Measurements from ENCODE around the gene ADGRD1. TPM values are rescaled to one million over a fixed set of nuclear protein-coding genes. Genes with fewer than 3 reads are reported as not detected.

The ADGRD1 gene
- total and polyA plus RNA-seq, 4 donors = 9.9 to 15.4 (median 12.7) TPM

GRCh38 chr12:131008131-131008912 lies 54.6 kb downstream of the ADGRD1 start:
- Histone ChIP-seq H3K4me1 (ENCODE audit: control insufficient read depth, insufficient read depth, low read length) (peaks cover 50% of the 10 kb centered on the region), H3K9me3 (ENCODE audit: control insufficient read depth, insufficient read depth, low read length) (no peaks in the 10 kb centered on the region), H3K36me3 (ENCODE audit: control insufficient read depth, insufficient read depth, low read length) (peaks cover 2% of the 10 kb centered on the region), H3K27ac (ENCODE audit: low read depth, low read length) (no peak overlapping the region), H3K27me3 (ENCODE audit: control insufficient read depth, insufficient read depth, low read length) (peaks cover 2% of the 10 kb centered on the region), H3K4me3 (ENCODE audit: low read depth, low read length) (no peak overlapping the region)
- DNase-seq (ENCODE audit: low read depth in 4 of 6, low spot score in 6 of 6) = peak in 1 of 6 donors; percentile 35
- 76% methylated on average over 25 of the region's 26 CpGs for WGBS (ENCODE audit: insufficient coverage)

- no peak for DNase-seq (ENCODE audit: low read depth in 4 of 6, low spot score in 6 of 6)
- 97% methylated on average over 17 of the region's 17 CpGs for WGBS (ENCODE audit: insufficient coverage)
- no peaks in the 10 kb centered on the region for H3K27me3 ChIP-seq (ENCODE audit: control insufficient read depth, insufficient read depth, low read length)
Measured at GRCh38 chr12:131008913-131009270, 55.2 kb downstream of the ADGRD1 start.

GRCh38 chr12:131009595-131010395 lies 56.1 kb downstream of the ADGRD1 start:
- Histone ChIP-seq H3K4me1 (ENCODE audit: control insufficient read depth, insufficient read depth, low read length) (peaks cover 40% of the 10 kb centered on the region), H3K27me3 (ENCODE audit: control insufficient read depth, insufficient read depth, low read length) (no peaks in the 10 kb centered on the region), H3K4me3 (ENCODE audit: low read depth, low read length) (no peak overlapping the region), H3K27ac (ENCODE audit: low read depth, low read length) (no peak overlapping the region), H3K9me3 (ENCODE audit: control insufficient read depth, insufficient read depth, low read length) (no peaks in the 10 kb centered on the region), H3K36me3 (ENCODE audit: control insufficient read depth, insufficient read depth, low read length) (no peaks in the 10 kb centered on the region)
- WGBS (ENCODE audit: insufficient coverage) = 76% methylated on average over 18 of the region's 21 CpGs
- DNase-seq (ENCODE audit: low read depth in 4 of 6, low spot score in 6 of 6) = peak in 1 of 6 donors; percentile 53

More at GRCh38 chr12:131008913-131009270, 55.2 kb downstream of the ADGRD1 start:
- H3K36me3 ChIP-seq (ENCODE audit: control insufficient read depth, insufficient read depth, low read length) = peaks cover 2% of the 10 kb centered on the region
- H3K4me3 ChIP-seq (ENCODE audit: low read depth, low read length) = no peak overlapping the region
- H3K4me1 ChIP-seq (ENCODE audit: control insufficient read depth, insufficient read depth, low read length) = peaks cover 44% of the 10 kb centered on the region
- H3K9me3 ChIP-seq (ENCODE audit: control insufficient read depth, insufficient read depth, low read length) = no peaks in the 10 kb centered on the region
- H3K27ac ChIP-seq (ENCODE audit: low read depth, low read length) = no peak overlapping the region

GRCh38 chr12:131010396-131011131 lies 56.9 kb downstream of the ADGRD1 start:
- Histone ChIP-seq H3K36me3 (ENCODE audit: control insufficient read depth, insufficient read depth, low read length) (no peaks in the 10 kb centered on the region), H3K27me3 (ENCODE audit: control insufficient read depth, insufficient read depth, low read length) (no peaks in the 10 kb centered on the region), H3K9me3 (ENCODE audit: control insufficient read depth, insufficient read depth, low read length) (no peaks in the 10 kb centered on the region), H3K4me1 (ENCODE audit: control insufficient read depth, insufficient read depth, low read length) (peaks cover 33% of the 10 kb centered on the region), H3K4me3 (ENCODE audit: low read depth, low read length) (no peak overlapping the region), H3K27ac (ENCODE audit: low read depth, low read length) (no peak overlapping the region)
- DNase-seq (ENCODE audit: low read depth in 4 of 6, low spot score in 6 of 6) = no peak
- WGBS (ENCODE audit: insufficient coverage) = 86% methylated on average over 15 of the region's 18 CpGs

GRCh38 chr12:131011165-131012079 lies 57.7 kb downstream of the ADGRD1 start:
- peaks cover 32% of the 10 kb centered on the region for H3K4me1 ChIP-seq (ENCODE audit: control insufficient read depth, insufficient read depth, low read length)
- H3K27me3 ChIP-seq (ENCODE audit: control insufficient read depth, insufficient read depth, low read length) = no peaks in the 10 kb centered on the region
- H3K36me3 ChIP-seq (ENCODE audit: control insufficient read depth, insufficient read depth, low read length) = no peaks in the 10 kb centered on the region
- H3K9me3 ChIP-seq (ENCODE audit: control insufficient read depth, insufficient read depth, low read length) = no peaks in the 10 kb centered on the region
- no peak overlapping the region for H3K4me3 ChIP-seq (ENCODE audit: low read depth, low read length)
- DNase-seq (ENCODE audit: low read depth in 4 of 6, low spot score in 6 of 6) = no peak
- WGBS (ENCODE audit: insufficient coverage) = 93% methylated on average over 38 of the region's 40 CpGs
- H3K27ac ChIP-seq (ENCODE audit: low read depth, low read length) = no peak overlapping the region

- H3K4me1 ChIP-seq (ENCODE audit: control insufficient read depth, insufficient read depth, low read length) = peaks cover 23% of the 10 kb centered on the region
- H3K4me3 ChIP-seq (ENCODE audit: low read depth, low read length) = no peak overlapping the region
- no peaks in the 10 kb centered on the region for H3K9me3 ChIP-seq (ENCODE audit: control insufficient read depth, insufficient read depth, low read length)
- no peaks in the 10 kb centered on the region for H3K27me3 ChIP-seq (ENCODE audit: control insufficient read depth, insufficient read depth, low read length)
- DNase-seq (ENCODE audit: low read depth in 4 of 6, low spot score in 6 of 6) = no peak
- 86% methylated on average over 22 of the region's 23 CpGs for WGBS (ENCODE audit: insufficient coverage)
- no peak overlapping the region for H3K27ac ChIP-seq (ENCODE audit: low read depth, low read length)
- H3K36me3 ChIP-seq (ENCODE audit: control insufficient read depth, insufficient read depth, low read length) = no peaks in the 10 kb centered on the region
Measured at GRCh38 chr12:131012279-131013069, 58.8 kb downstream of the ADGRD1 start.

- H3K4me1 ChIP-seq (ENCODE audit: control insufficient read depth, insufficient read depth, low read length) = peaks cover 17% of the 10 kb centered on the region
- DNase-seq (ENCODE audit: low read depth in 4 of 6, low spot score in 6 of 6) = no peak
- no peaks in the 10 kb centered on the region for H3K36me3 ChIP-seq (ENCODE audit: control insufficient read depth, insufficient read depth, low read length)
- H3K27ac ChIP-seq (ENCODE audit: low read depth, low read length) = no peak overlapping the region
- no peak overlapping the region for H3K4me3 ChIP-seq (ENCODE audit: low read depth, low read length)
- no peaks in the 10 kb centered on the region for H3K9me3 ChIP-seq (ENCODE audit: control insufficient read depth, insufficient read depth, low read length)
- WGBS (ENCODE audit: insufficient coverage) = 100% methylated on average over 3 of the region's 7 CpGs
- no peaks in the 10 kb centered on the region for H3K27me3 ChIP-seq (ENCODE audit: control insufficient read depth, insufficient read depth, low read length)
Measured at GRCh38 chr12:131013118-131013517, 59.4 kb downstream of the ADGRD1 start.

- DNase-seq (ENCODE audit: low read depth in 4 of 6, low spot score in 6 of 6) = no peak
- Histone ChIP-seq H3K9me3 (ENCODE audit: control insufficient read depth, insufficient read depth, low read length) (no peaks in the 10 kb centered on the region), H3K4me1 (ENCODE audit: control insufficient read depth, insufficient read depth, low read length) (peaks cover 8% of the 10 kb centered on the region), H3K4me3 (ENCODE audit: low read depth, low read length) (no peak overlapping the region), H3K27ac (ENCODE audit: low read depth, low read length) (no peak overlapping the region), H3K27me3 (ENCODE audit: control insufficient read depth, insufficient read depth, low read length) (no peaks in the 10 kb centered on the region), H3K36me3 (ENCODE audit: control insufficient read depth, insufficient read depth, low read length) (no peaks in the 10 kb centered on the region)
- WGBS (ENCODE audit: insufficient coverage) = 72% methylated on average over 5 of the region's 14 CpGs
Measured at GRCh38 chr12:131014343-131014742, 60.6 kb downstream of the ADGRD1 start.
